ENCODE measurements around the gene SRBD1. TPM values are rescaled to one million over a fixed set of nuclear protein-coding genes. Genes with fewer than 3 reads are reported as not detected.
A peak's percentile ranks its signal among the peaks of the same experiment; 100 is the strongest.

SRBD1 gene
- total RNA-seq, 5 donors from 2014 or later (not counting 1 experiment from before 2014, with no cell fraction given) = 16.1 to 22.8 (median 20.7) TPM

DNA sequence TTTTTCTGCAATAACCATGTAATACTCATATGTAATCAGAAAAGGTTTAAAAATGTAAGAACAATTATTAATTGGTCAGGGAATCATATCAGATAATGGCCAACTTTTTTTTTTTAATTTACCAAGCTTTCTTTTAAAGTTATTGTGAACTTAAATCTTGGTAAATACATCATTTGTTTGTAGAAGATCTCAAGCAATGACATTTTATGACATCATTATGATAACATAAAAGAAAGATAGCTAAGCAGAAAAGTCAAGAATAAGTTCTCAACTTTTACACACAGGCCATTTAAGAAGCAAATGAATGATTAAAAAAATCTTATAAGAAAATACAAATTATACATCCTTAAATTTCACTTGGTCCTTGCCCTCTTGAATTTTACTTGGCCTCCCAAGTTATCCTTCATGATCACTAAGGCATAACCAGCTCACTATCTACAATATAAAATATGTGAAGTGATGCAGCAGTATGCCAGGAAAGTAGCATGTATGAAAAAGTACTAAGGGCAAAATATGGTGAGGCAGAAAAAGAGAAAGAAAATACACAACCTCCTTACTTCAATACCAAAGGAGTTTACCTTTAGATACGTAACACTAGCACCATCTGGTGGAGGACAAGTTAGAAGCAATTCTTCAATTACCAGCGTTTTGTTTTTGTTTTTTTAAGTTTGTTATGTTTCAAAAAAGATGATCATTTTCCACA, 116.6 kb downstream of the SRBD1 start:
- WGBS (ENCODE audit: insufficient coverage) = no CpG with 5 or more reads among the region's 2 CpGs
- Mint-ChIP-seq H3K4me1 (peaks cover 0 to 15% (median 8%) of the 10 kb centered on the region in 3 donors), H3K9me3 (no peaks in the 10 kb centered on the region), H3K4me3 (no peak overlapping the region), H3K36me3 (peaks cover 3% of the 10 kb centered on the region), H3K27ac (no peak overlapping the region), H3K27me3 (no peaks in the 10 kb centered on the region)
- DNase-seq = peak in 4 of 35 experiments; percentile 3 to 63 (median 14)
- Histone ChIP-seq H3K36me3 (ENCODE audit: control insufficient read depth in 2 of 2, extremely low read depth in 1 of 2, insufficient read depth in 1 of 2, low read length in 1 of 2) (no peaks in the 10 kb centered on the region), H3K27ac (ENCODE audit: low read length) (no peak overlapping the region), H3K9me3 (no peaks in the 10 kb centered on the region), H3K27me3 (replicated peaks in 1 of 2; ENCODE audit: control insufficient read depth in 2 of 2, extremely low read depth in 1 of 2, insufficient read depth in 2 of 2, low read length in 1 of 2) (no peaks in the 10 kb centered on the region), H3K4me1 (ENCODE audit: control insufficient read depth in 1 of 2, extremely low read depth in 1 of 2, insufficient read depth in 2 of 2, low read length in 2 of 2) (no peaks in the 10 kb centered on the region), H3K4me3 (ENCODE audit: control insufficient read depth in 1 of 2, extremely low read depth in 1 of 2, low read length in 1 of 2) (no peak overlapping the region)
- ATAC-seq (replicated peaks in 1 of 4) = no peak
- CTCF ChIA-PET = interaction anchor here (0.7 to 2.4 kb wide), 9 partner anchors 13 to 1015 kb away, joined by 3 to 20 read pairs (median 4); no protein-coding TSS in a partner anchor
- POLR2A ChIA-PET = interaction anchor here in 1 of 2 donors (0.6 kb wide), 1 partner anchor 1016 kb away, joined by 8 read pairs; no protein-coding TSS in a partner anchor

DNA sequence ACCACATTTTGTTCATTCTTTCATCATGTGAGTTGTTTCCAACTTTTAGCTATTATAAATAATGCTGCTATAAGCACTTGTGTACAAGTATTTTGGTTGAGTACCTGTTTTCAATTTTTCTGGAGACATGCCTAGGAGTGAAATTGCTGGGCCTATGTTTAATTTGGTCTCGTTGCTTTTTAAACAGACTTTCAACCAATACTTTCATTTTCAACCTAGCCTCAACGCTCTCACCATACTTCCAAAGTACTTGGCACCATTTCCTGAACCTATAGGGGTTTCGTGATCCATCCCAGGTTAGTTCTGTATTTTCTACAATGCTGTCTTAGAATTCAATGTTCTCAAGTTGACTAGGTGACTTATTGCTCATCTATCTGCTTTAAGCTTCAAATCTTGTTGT, 126.1 kb downstream of the SRBD1 start:
- no CpG with 5 or more reads among the region's 3 CpGs for WGBS (ENCODE audit: insufficient coverage)
- H3K36me3 ChIP-seq (ENCODE audit: control insufficient read depth in 2 of 2, extremely low read depth in 1 of 2, insufficient read depth in 1 of 2, low read length in 1 of 2) = peaks cover 0 to 2% of the 10 kb centered on the region in 2 donors
- Mint-ChIP-seq H3K4me3 (no peak overlapping the region), H3K27ac (no peak overlapping the region), H3K9me3 (no peaks in the 10 kb centered on the region), H3K4me1 (no peaks in the 10 kb centered on the region), H3K27me3 (no peaks in the 10 kb centered on the region), H3K36me3 (peaks cover 44% of the 10 kb centered on the region)
- H3K4me1 ChIP-seq (ENCODE audit: control insufficient read depth in 1 of 2, extremely low read depth in 1 of 2, insufficient read depth in 2 of 2, low read length in 2 of 2) = no peaks in the 10 kb centered on the region
- H3K4me3 ChIP-seq (ENCODE audit: control insufficient read depth in 1 of 2, extremely low read depth in 1 of 2, low read length in 1 of 2) = no peak overlapping the region
- no peak for ATAC-seq (replicated peaks in 1 of 4)
- DNase-seq = no peak
- ChIA-PET POLR2A (no interaction called here), CTCF (no interaction called here)
- H3K27me3 ChIP-seq (replicated peaks in 1 of 2; ENCODE audit: control insufficient read depth in 2 of 2, extremely low read depth in 1 of 2, insufficient read depth in 2 of 2, low read length in 1 of 2) = no peaks in the 10 kb centered on the region
- no peak overlapping the region for H3K27ac ChIP-seq (ENCODE audit: low read length)
- no peaks in the 10 kb centered on the region for H3K9me3 ChIP-seq

DNA sequence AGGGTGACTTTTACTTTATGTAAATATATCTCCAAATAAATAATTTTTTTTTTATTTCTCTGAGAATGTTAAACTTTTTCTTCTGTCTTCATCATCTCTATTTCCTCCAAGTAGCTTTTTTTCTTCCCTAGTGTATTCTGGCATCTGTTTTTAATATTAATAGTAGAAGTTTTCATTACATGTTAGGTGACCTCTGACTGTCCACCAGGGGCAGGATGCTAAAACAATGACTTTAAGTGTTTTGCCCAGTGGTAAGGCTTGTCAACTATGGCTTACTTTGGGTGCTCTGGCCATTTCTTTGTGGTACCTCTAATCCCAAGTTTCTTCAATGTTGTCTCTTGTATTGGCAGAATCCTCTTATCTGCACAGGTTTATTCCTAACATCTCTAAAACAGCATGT, 127.1 kb downstream of the SRBD1 start:
- H3K36me3 Mint-ChIP-seq = peaks cover 48% of the 10 kb centered on the region
- CTCF ChIA-PET = no interaction called here

DNA sequence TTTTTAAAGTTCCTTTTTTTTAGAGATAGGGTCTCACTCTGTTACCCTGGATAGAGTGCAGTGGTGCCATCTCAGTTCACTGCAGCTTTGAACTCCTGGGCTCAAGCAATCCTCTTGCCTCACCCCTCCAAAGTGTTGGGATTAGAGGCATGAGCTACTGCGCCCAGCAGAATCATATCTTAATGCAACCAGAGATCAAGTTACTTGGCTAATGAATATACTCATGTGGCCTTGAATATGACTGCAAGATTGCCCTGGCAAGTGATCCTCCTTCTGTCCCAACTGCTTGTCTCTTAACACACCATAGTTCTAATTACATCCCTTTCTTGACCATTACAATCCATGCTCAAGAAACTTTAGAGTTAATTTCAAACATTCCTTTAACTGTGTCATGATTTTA, 133.5 kb downstream of the SRBD1 start:
- H3K36me3 ChIP-seq (ENCODE audit: control insufficient read depth in 2 of 2, extremely low read depth in 1 of 2, insufficient read depth in 1 of 2, low read length in 1 of 2) = peaks cover 0 to 16% of the 10 kb centered on the region in 2 donors
- H3K4me3 ChIP-seq (ENCODE audit: control insufficient read depth in 1 of 2, extremely low read depth in 1 of 2, low read length in 1 of 2) = no peak overlapping the region
- H3K27me3 ChIP-seq (replicated peaks in 1 of 2; ENCODE audit: control insufficient read depth in 2 of 2, extremely low read depth in 1 of 2, insufficient read depth in 2 of 2, low read length in 1 of 2) = no peaks in the 10 kb centered on the region
- no CpG with 5 or more reads among the region's 1 CpG for WGBS (ENCODE audit: insufficient coverage)
- ATAC-seq (replicated peaks in 1 of 4) (no peak), DNase-seq (no peak)
- no peak overlapping the region for H3K27ac ChIP-seq (ENCODE audit: low read length)
- no peak overlapping the region for H3K27ac Mint-ChIP-seq
- POLR2A ChIA-PET = interaction anchor here in 1 of 2 donors (0.6 kb wide), 1 partner anchor 1685 kb away, joined by 3 read pairs; no protein-coding TSS in a partner anchor
- CTCF ChIA-PET = interaction anchor here (0.5 to 0.6 kb wide), 2 partner anchors 24 to 41 kb away, joined by 3 to 4 read pairs; no protein-coding TSS in a partner anchor
- no peaks in the 10 kb centered on the region for H3K27me3 Mint-ChIP-seq
- H3K9me3 ChIP-seq = no peaks in the 10 kb centered on the region
- peaks cover 65% of the 10 kb centered on the region for H3K36me3 Mint-ChIP-seq
- no peaks in the 10 kb centered on the region for H3K9me3 Mint-ChIP-seq
- no peaks in the 10 kb centered on the region for H3K4me1 Mint-ChIP-seq
- H3K4me3 Mint-ChIP-seq = no peak overlapping the region
- H3K4me1 ChIP-seq (ENCODE audit: control insufficient read depth in 1 of 2, extremely low read depth in 1 of 2, insufficient read depth in 2 of 2, low read length in 2 of 2) = no peaks in the 10 kb centered on the region

More for the DNA sequence above, 127.1 kb downstream of the SRBD1 start:
- POLR2A ChIA-PET = no interaction called here
- no peak overlapping the region for H3K4me3 ChIP-seq (ENCODE audit: control insufficient read depth in 1 of 2, extremely low read depth in 1 of 2, low read length in 1 of 2)
- no peaks in the 10 kb centered on the region for H3K9me3 Mint-ChIP-seq
- H3K4me3 Mint-ChIP-seq = no peak overlapping the region
- ATAC-seq (replicated peaks in 1 of 4) = no peak
- no peaks in the 10 kb centered on the region for H3K9me3 ChIP-seq
- H3K27ac ChIP-seq (ENCODE audit: low read length) = no peak overlapping the region
- no peaks in the 10 kb centered on the region for H3K4me1 ChIP-seq (ENCODE audit: control insufficient read depth in 1 of 2, extremely low read depth in 1 of 2, insufficient read depth in 2 of 2, low read length in 2 of 2)
- H3K27me3 Mint-ChIP-seq = no peaks in the 10 kb centered on the region
- no peak overlapping the region for H3K27ac Mint-ChIP-seq
- H3K27me3 ChIP-seq (replicated peaks in 1 of 2; ENCODE audit: control insufficient read depth in 2 of 2, extremely low read depth in 1 of 2, insufficient read depth in 2 of 2, low read length in 1 of 2) = no peaks in the 10 kb centered on the region
- H3K4me1 Mint-ChIP-seq = no peaks in the 10 kb centered on the region
- H3K36me3 ChIP-seq (ENCODE audit: control insufficient read depth in 2 of 2, extremely low read depth in 1 of 2, insufficient read depth in 1 of 2, low read length in 1 of 2) = peaks cover 0 to 2% of the 10 kb centered on the region in 2 donors
- no peak for DNase-seq

DNA sequence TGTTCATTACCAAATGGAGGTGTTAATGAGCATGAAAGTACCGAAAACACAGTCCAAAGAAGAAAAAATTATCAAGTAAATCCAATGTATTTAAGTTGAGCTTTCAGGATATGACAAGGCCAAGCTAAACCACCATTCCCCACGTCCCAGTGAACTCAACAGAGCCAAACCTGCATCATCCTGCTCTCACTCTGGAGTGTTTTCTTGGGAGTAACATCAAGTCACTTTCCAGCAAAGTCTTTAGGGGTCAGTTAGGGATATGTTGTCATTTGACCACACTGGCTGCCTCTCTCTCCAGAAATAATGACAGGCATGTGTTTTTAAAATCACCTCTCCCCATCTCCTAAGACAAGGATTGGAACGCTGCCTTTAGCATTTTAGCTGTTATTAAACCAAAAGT, 140.5 kb downstream of the SRBD1 start:
- no CpG with 5 or more reads among the region's 3 CpGs for whole genome bisulfite sequencing (ENCODE audit: insufficient coverage)
- POLR2A ChIA-PET = no interaction called here
- ATAC-seq (replicated peaks in 1 of 4) = no peak

DNA sequence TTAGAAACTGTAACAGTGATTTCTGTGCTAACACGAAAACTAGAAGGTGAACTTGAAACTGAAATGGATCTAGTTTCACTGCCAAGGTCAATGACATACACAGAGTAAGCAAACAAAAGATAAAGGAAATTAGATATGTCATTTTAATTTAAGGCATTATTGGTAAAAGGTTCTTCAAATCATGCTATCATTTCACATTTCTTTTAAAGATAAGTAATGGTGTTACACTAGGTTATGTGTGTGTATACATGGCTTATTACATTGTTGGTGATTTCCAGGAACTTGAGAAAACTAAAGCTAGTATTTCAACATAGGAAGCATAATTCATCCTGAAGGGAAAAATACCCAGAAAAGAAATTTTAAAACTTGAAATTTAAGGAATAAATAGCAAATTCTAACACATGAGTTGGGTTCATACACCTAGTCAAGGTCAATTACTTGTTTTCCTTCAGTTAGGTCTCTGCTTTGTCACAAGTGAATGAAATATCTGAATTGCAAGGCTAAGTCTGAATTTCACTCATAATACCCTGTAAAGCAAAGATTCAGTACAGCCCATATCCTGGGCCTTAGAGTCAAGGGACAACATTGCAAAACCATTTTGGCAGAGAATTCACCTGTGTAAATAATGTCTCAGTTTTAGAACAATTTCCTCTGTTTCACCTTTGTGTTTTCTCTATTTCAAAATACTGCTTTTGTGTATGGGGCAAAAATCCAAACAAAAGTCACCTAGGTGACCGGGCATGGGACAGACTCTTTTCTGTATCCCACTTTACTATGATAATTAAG, 141.6 kb downstream of the SRBD1 start:
- Mint-ChIP-seq H3K4me1 (peaks cover 0 to 6% (median 0%) of the 10 kb centered on the region in 3 donors), H3K9me3 (no peaks in the 10 kb centered on the region), H3K4me3 (no peak overlapping the region), H3K27me3 (no peaks in the 10 kb centered on the region), H3K36me3 (peaks cover 18% of the 10 kb centered on the region), H3K27ac (no peak overlapping the region)
- no peak for ATAC-seq (replicated peaks in 1 of 4)
- Histone ChIP-seq H3K4me1 (ENCODE audit: control insufficient read depth in 1 of 2, extremely low read depth in 1 of 2, insufficient read depth in 2 of 2, low read length in 2 of 2) (no peaks in the 10 kb centered on the region), H3K9me3 (no peaks in the 10 kb centered on the region), H3K36me3 (ENCODE audit: control insufficient read depth in 2 of 2, extremely low read depth in 1 of 2, insufficient read depth in 1 of 2, low read length in 1 of 2) (peaks cover 0 to 4% of the 10 kb centered on the region in 2 donors), H3K27me3 (replicated peaks in 1 of 2; ENCODE audit: control insufficient read depth in 2 of 2, extremely low read depth in 1 of 2, insufficient read depth in 2 of 2, low read length in 1 of 2) (no peaks in the 10 kb centered on the region), H3K4me3 (ENCODE audit: control insufficient read depth in 1 of 2, extremely low read depth in 1 of 2, low read length in 1 of 2) (no peak overlapping the region), H3K27ac (ENCODE audit: low read length) (no peak overlapping the region)
- ChIA-PET POLR2A (no interaction called here), CTCF (no interaction called here)
- no CpG with 5 or more reads among the region's 2 CpGs for WGBS (ENCODE audit: insufficient coverage)
- DNase-seq = no peak

More for the DNA sequence above, 140.5 kb downstream of the SRBD1 start:
- Histone ChIP-seq H3K9me3 (no peaks in the 10 kb centered on the region), H3K36me3 (ENCODE audit: control insufficient read depth in 2 of 2, extremely low read depth in 1 of 2, insufficient read depth in 1 of 2, low read length in 1 of 2) (peaks cover 0 to 13% of the 10 kb centered on the region in 2 donors), H3K27ac (ENCODE audit: low read length) (no peak overlapping the region), H3K27me3 (replicated peaks in 1 of 2; ENCODE audit: control insufficient read depth in 2 of 2, extremely low read depth in 1 of 2, insufficient read depth in 2 of 2, low read length in 1 of 2) (no peaks in the 10 kb centered on the region), H3K4me1 (ENCODE audit: control insufficient read depth in 1 of 2, extremely low read depth in 1 of 2, insufficient read depth in 2 of 2, low read length in 2 of 2) (no peaks in the 10 kb centered on the region), H3K4me3 (ENCODE audit: control insufficient read depth in 1 of 2, extremely low read depth in 1 of 2, low read length in 1 of 2) (no peak overlapping the region)
- Mint-ChIP-seq H3K4me1 (peaks cover 0 to 6% (median 0%) of the 10 kb centered on the region in 3 donors), H3K27me3 (no peaks in the 10 kb centered on the region), H3K27ac (no peak overlapping the region), H3K36me3 (peaks cover 25% of the 10 kb centered on the region), H3K9me3 (no peaks in the 10 kb centered on the region), H3K4me3 (no peak overlapping the region)
- CTCF ChIA-PET = no interaction called here
- no peak for DNase-seq

Measured in T-cell (primary cell).